HepG2 (cell line): ENCODE measurements around the gene ADRM1. TPM values are rescaled to one million over a fixed set of nuclear protein-coding genes. Genes with fewer than 3 reads are reported as not detected.

Experiments used
- BORCS8-MEF2B ChIP-seq: sonication (generic); formaldehyde crosslinking; IDR thresholded peaks from 2 replicates; pipeline ENCODE4 v1.8.0; 2022; ENCODE audit warnings: mild to moderate bottlenecking, missing genetic modification reagents
- EEA1 ChIP-seq: sonication (generic); formaldehyde crosslinking; IDR thresholded peaks from 2 replicates; pipeline ENCODE4 v1.5.1; 2020; ENCODE audit warnings: mild to moderate bottlenecking, missing genetic modification reagents, borderline replicate concordance
- HNRNPH1 ChIP-seq: fragments of 200-400 bp; formaldehyde crosslinking; optimal IDR thresholded peaks from 2 replicates; pipeline ENCODE3; 2017; ENCODE audit warnings: mild to moderate bottlenecking, low read depth, low read length
- IRF2 ChIP-seq: IDR thresholded peaks from 2 replicates; pipeline ENCODE4 v1.6.1; 2018; ENCODE audit warnings: missing genetic modification reagents, missing compliant biosample characterization
- KAT8 ChIP-seq: IDR thresholded peaks from 2 replicates; pipeline ENCODE4 v1.6.1; 2016; ENCODE audit warnings: missing genetic modification reagents, missing compliant biosample characterization
- KMT2A ChIP-seq: sonication (generic); formaldehyde crosslinking; IDR thresholded peaks from 2 replicates; pipeline ENCODE4 v1.4.0; 2020; ENCODE audit warnings: missing genetic modification reagents
- NFE2 ChIP-seq: sonication (generic); formaldehyde crosslinking; IDR thresholded peaks from 2 replicates; pipeline ENCODE4 v1.4.0; 2020; ENCODE audit warnings: missing genetic modification reagents
- NFKB2 ChIP-seq: sonication (generic); formaldehyde crosslinking; IDR thresholded peaks from 2 replicates; pipeline ENCODE4 v1.4.0; 2020; ENCODE audit warnings: missing genetic modification reagents, borderline replicate concordance
- NFKBIZ ChIP-seq: IDR thresholded peaks from 2 replicates; pipeline ENCODE4 v1.6.1; 2018; ENCODE audit warnings: missing genetic modification reagents, missing compliant biosample characterization
- PHF21A ChIP-seq: sonication (generic); formaldehyde crosslinking; IDR thresholded peaks from 2 replicates; pipeline ENCODE4 v1.5.0; 2020; ENCODE audit warnings: mild to moderate bottlenecking, missing genetic modification reagents
- ZNF282 ChIP-seq: fragments of 450-650 bp; IDR thresholded peaks from 2 replicates; pipeline ENCODE4 v1.6.1; 2018; ENCODE audit not compliant: partially characterized antibody
- ZNF33B ChIP-seq: sonication (generic); formaldehyde crosslinking; IDR thresholded peaks from 2 replicates; pipeline ENCODE4 v1.5.1; 2020; ENCODE audit warnings: mild to moderate bottlenecking, missing genetic modification reagents
- ZNF354B ChIP-seq: sonication (generic); formaldehyde crosslinking; IDR thresholded peaks from 2 replicates; pipeline ENCODE4 v1.8.0; 2022; ENCODE audit warnings: mild to moderate bottlenecking, missing genetic modification reagents
- ZNF446 ChIP-seq: sonication (generic); formaldehyde crosslinking; IDR thresholded peaks from 2 replicates; pipeline ENCODE4 v1.5.0; 2020; ENCODE audit warnings: mild to moderate bottlenecking, missing genetic modification reagents
- ZNF510 ChIP-seq: sonication (generic); formaldehyde crosslinking; IDR thresholded peaks from 2 replicates; pipeline ENCODE4 v1.4.0; 2020; ENCODE audit warnings: low read depth, mild to moderate bottlenecking, missing genetic modification reagents
- ZNF549 ChIP-seq: sonication (generic); formaldehyde crosslinking; IDR thresholded peaks from 2 replicates; pipeline ENCODE4 v1.5.0; 2020; ENCODE audit warnings: missing genetic modification reagents
- ZNF589 ChIP-seq: sonication (generic); formaldehyde crosslinking; conservative IDR thresholded peaks from 2 replicates; pipeline ENCODE4 v1.8.0; 2022; ENCODE audit warnings: mild to moderate bottlenecking, moderate library complexity, missing genetic modification reagents
- ZNF781 ChIP-seq: sonication (generic); formaldehyde crosslinking; IDR thresholded peaks from 2 replicates; pipeline ENCODE4 v1.5.1; 2020; ENCODE audit warnings: borderline replicate concordance, mild to moderate bottlenecking, missing genetic modification reagents; ENCODE audit errors: not compliant biosample characterization
- ZNF839 ChIP-seq: sonication (generic); formaldehyde crosslinking; IDR thresholded peaks from 2 replicates; pipeline ENCODE4 v1.4.0; 2020; ENCODE audit warnings: missing genetic modification reagents, mild to moderate bottlenecking, borderline replicate concordance
- polyA plus RNA-seq, 8 experiments: library from polyadenylated mRNA; depleted of rRNA in 3 of 8; stranded (reverse) in 7 of 8; unstranded in 1 of 8; fragments of >200 nt; fragmentation: Illumina TruSeq in 4 of 8; extraction: Trizol in 4 of 8; gene quantifications; 2 replicates each; pipeline versions ENCODE4 v1.2.1 to v1.2.3, GENCODE V29; 2011 to 2016; ENCODE audit warnings: low read depth in 4 of 8, missing spikeins in 1 of 8, mixed read lengths in 1 of 8; ENCODE audit not compliant: insufficient read depth in 1 of 8
- total RNA-seq, 5 experiments: library from RNA; depleted of rRNA; stranded (reverse); fragments of >200 nt; fragmentation: Illumina TruSeq; extraction: Trizol; gene quantifications; 2 replicates each; pipeline ENCODE4 v1.2.3, GENCODE V29; 2016; ENCODE audit warnings: low read depth in 1 of 5
- TF ChIP-seq, protein P1 (sequence below): sonication (generic); formaldehyde crosslinking; IDR thresholded peaks from 2 replicates; pipeline ENCODE4 v1.8.0; 2022; ENCODE audit warnings: missing genetic modification reagents, low read depth, mild to moderate bottlenecking, borderline replicate concordance
- TF ChIP-seq, protein P2 (sequence below): sonication (generic); formaldehyde crosslinking; IDR thresholded peaks from 2 replicates; pipeline ENCODE4 v1.8.1; 2023; ENCODE audit warnings: mild to moderate bottlenecking, missing genetic modification reagents, borderline replicate concordance
- TF ChIP-seq, protein P3 (sequence below): sonication (generic); IDR thresholded peaks from 2 replicates; pipeline ENCODE4 v1.6.1; 2016; ENCODE audit warnings: low read depth, borderline replicate concordance
- TF ChIP-seq, protein P4 (sequence below): sonication (generic); formaldehyde crosslinking; IDR thresholded peaks from 2 replicates; pipeline ENCODE4 v1.5.1; 2020; ENCODE audit warnings: missing genetic modification reagents, mild to moderate bottlenecking, borderline replicate concordance
- TF ChIP-seq, protein P5 (sequence below): sonication (generic); formaldehyde crosslinking; IDR thresholded peaks from 2 replicates; pipeline ENCODE4 v1.4.0; 2020; ENCODE audit warnings: missing genetic modification reagents, low read depth, mild to moderate bottlenecking, borderline replicate concordance
- TF ChIP-seq, protein P6 (sequence below): IDR thresholded peaks from 2 replicates; pipeline ENCODE4 v1.6.1; 2016; ENCODE audit warnings: mild to moderate bottlenecking, missing biosample characterization, missing genetic modification reagents

Gene ADRM1
- total and polyA plus RNA-seq, 2 of the 13 experiments (the other 11 are each of a cell fraction or from before 2014, with no cell fraction given): 92.9 to 154 TPM

DNA sequence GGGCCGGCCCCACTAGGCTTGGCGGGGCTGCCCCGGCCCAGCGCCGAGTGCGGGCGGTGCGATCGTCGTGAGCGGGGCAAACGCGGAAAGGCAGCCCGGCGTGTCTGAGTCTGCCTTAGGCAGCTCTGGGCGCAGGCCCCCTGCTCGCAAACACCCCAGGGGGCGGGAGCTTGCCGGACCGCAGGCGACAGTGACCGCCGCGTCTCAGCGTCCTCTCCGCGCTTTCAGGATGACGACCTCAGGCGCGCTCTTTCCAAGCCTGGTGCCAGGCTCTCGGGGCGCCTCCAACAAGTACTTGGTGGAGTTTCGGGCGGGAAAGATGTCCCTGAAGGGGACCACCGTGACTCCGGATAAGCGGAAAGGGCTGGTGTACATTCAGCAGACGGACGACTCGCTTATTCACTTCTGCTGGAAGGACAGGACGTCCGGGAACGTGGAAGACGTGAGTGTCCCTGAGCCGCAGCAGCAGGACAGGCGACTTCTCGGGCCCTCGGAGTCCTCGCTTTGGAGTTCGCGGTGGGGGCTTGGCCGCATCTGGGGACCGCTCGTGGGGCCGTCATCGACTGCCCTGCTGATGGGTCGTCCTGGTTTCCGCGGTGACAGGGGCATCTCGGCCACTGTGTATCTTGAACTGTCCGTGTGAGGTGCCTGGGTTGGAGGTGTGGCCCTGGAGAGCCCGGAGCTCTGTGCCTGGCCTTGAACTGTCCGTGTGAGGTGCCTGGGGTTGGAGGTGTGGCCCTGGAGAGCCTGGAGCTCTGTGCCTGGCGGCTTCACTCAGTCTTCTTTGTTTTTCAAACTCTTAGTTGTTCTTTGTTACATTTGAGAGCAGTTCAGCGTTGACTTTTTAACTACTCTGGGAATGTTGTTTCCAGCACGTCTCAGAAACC, 786 bp downstream of the ADRM1 start (continued):
- no peak; the same call in 1 of the 2 replicates for TF ChIP-seq BORCS8-MEF2B
- no peak for TF ChIP-seq KMT2A (CRISPR knock-in tag)
- TF ChIP-seq, protein P1, sequence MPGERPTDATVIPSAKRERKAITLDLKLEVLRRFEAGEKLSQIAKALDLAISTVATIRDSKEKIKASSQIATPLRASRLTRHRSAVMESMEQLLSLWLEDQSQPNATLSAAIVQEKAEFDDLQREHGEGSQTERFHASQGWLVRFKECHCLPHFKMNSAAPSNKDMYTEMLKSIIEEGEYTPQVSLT (CRISPR knock-in tag): no peak; the same call in 1 of the 2 replicates
- TF ChIP-seq NFE2 (CRISPR knock-in tag): no peak; the same call in 1 of the 2 replicates
- TF ChIP-seq, protein P2, sequence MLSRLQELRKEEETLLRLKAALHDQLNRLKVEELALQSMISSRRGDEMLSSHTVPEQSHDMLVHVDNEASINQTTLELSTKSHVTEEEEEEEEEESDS (CRISPR knock-in tag): no peak
- TF ChIP-seq, protein P3, sequence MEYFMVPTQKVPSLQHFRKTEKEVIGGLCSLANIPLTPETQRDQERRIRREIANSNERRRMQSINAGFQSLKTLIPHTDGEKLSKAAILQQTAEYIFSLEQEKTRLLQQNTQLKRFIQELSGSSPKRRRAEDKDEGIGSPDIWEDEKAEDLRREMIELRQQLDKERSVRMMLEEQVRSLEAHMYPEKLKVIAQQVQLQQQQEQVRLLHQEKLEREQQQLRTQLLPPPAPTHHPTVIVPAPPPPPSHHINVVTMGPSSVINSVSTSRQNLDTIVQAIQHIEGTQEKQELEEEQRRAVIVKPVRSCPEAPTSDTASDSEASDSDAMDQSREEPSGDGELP: peak; percentile 58; the same call in 1 of the 2 replicates
- TF ChIP-seq, protein P4, sequence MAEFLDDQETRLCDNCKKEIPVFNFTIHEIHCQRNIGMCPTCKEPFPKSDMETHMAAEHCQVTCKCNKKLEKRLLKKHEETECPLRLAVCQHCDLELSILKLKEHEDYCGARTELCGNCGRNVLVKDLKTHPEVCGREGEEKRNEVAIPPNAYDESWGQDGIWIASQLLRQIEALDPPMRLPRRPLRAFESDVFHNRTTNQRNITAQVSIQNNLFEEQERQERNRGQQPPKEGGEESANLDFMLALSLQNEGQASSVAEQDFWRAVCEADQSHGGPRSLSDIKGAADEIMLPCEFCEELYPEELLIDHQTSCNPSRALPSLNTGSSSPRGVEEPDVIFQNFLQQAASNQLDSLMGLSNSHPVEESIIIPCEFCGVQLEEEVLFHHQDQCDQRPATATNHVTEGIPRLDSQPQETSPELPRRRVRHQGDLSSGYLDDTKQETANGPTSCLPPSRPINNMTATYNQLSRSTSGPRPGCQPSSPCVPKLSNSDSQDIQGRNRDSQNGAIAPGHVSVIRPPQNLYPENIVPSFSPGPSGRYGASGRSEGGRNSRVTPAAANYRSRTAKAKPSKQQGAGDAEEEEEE (CRISPR knock-in tag): no peak
- no peak; the same call in 1 of the 2 replicates for TF ChIP-seq KAT8 (CRISPR knock-in tag)
- no peak for TF ChIP-seq ZNF839 (CRISPR knock-in tag)
- no peak for TF ChIP-seq ZNF549
- no peak for TF ChIP-seq HNRNPH1
- TF ChIP-seq NFKB2 (CRISPR knock-in tag): peak; percentile 36; the same call in 1 of the 2 replicates
- TF ChIP-seq EEA1 (CRISPR knock-in tag): no peak
- TF ChIP-seq ZNF510 (CRISPR knock-in tag): no peak
- no peak; the same call in none of the 2 replicates for TF ChIP-seq PHF21A (CRISPR knock-in tag)
- 0 out of 2 replicates have a peak, but pooled peaks have one; percentile 22 for TF ChIP-seq NFKBIZ (CRISPR knock-in tag)
- no peak for TF ChIP-seq ZNF354B
- TF ChIP-seq IRF2: no peak
- peak; percentile 60 for TF ChIP-seq ZNF781 (CRISPR knock-in tag)
- TF ChIP-seq, protein P5, sequence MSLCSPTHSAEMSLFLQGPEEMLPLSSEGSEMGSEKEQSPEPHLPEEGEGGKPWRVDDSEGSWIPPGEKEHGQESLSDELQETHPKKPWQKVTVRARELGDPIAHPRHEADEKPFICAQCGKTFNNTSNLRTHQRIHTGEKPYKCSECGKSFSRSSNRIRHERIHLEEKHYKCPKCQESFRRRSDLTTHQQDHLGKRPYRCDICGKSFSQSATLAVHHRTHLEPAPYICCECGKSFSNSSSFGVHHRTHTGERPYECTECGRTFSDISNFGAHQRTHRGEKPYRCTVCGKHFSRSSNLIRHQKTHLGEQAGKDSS: 0 out of 2 replicates have a peak, but pooled peaks have one; percentile 30
- no peak for TF ChIP-seq ZNF589 (CRISPR knock-in tag)
- TF ChIP-seq, protein P6, sequence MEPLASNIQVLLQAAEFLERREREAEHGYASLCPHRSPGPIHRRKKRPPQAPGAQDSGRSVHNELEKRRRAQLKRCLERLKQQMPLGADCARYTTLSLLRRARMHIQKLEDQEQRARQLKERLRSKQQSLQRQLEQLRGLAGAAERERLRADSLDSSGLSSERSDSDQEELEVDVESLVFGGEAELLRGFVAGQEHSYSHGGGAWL: peak; percentile 51; the same call in 1 of the 2 replicates
- no peak for TF ChIP-seq ZNF282
- peak; percentile 6; the same call in 1 of the 2 replicates for TF ChIP-seq ZNF446
- peak; percentile 22; the same call in 1 of the 2 replicates for TF ChIP-seq ZNF33B
